Natural killer cell (primary cell): ENCODE data around the gene RAB12. TPM values are rescaled to one million over a fixed set of nuclear protein-coding genes. Genes with fewer than 3 reads are reported as not detected.

Source experiments
- ATAC-seq, 3 donors: fragments of 150-1000 bp in 2 of 3; fragments of 200-7000 bp in 1 of 3; cut with Tn5 transposase; 1 replicate in 1 of 3; 2 replicates in 2 of 3; pipeline ENCODE4 v1.10.0; 2021; ENCODE audit warnings: mild to moderate bottlenecking in 2 of 3, moderate library complexity in 2 of 3
- DNase-seq, 2 donors: peaks; one replicate each; pipeline versions ENCODE4 v3.0.0 to v3.0.0-alpha.2; 2013 to 2021; ENCODE audit warnings: mixed read lengths in 1 of 2
- H3K27ac ChIP-seq: one replicate; pipeline ENCODE4 v1.5.1; 2013; ENCODE audit warnings: mild to moderate bottlenecking, low read length
- H3K27me3 ChIP-seq: one replicate; pipeline ENCODE4 v1.6.1; 2013; ENCODE audit warnings: low read length; ENCODE audit not compliant: control insufficient read depth, insufficient read depth
- H3K36me3 ChIP-seq: one replicate; pipeline ENCODE4 v1.6.1; 2013; ENCODE audit warnings: low read length; ENCODE audit not compliant: control insufficient read depth, insufficient read depth
- H3K4me1 ChIP-seq: one replicate; pipeline ENCODE4 v1.6.1; 2013; ENCODE audit warnings: low read length; ENCODE audit not compliant: control insufficient read depth, insufficient read depth
- H3K4me3 ChIP-seq: one replicate; pipeline ENCODE4 v1.5.1; 2013; ENCODE audit warnings: low read length
- H3K9me3 ChIP-seq: one replicate; pipeline ENCODE4 v1.6.1; 2013; ENCODE audit warnings: low read length; ENCODE audit not compliant: control insufficient read depth, insufficient read depth
- H3K27ac Mint-ChIP-seq, 2 donors: one replicate each; pipeline ENCODE4 v1.8.0; 2022; ENCODE audit warnings: mild to moderate bottlenecking in 2 of 2, mixed read lengths in 2 of 2, moderate library complexity in 1 of 2
- H3K27me3 Mint-ChIP-seq, 2 donors: one replicate each; pipeline ENCODE4 v1.8.0; 2022; ENCODE audit warnings: low read depth in 2 of 2, mixed read lengths in 2 of 2
- H3K36me3 Mint-ChIP-seq: one replicate; pipeline ENCODE4 v1.8.0; 2022; ENCODE audit warnings: mixed read lengths
- H3K4me1 Mint-ChIP-seq, 2 donors: one replicate each; pipeline ENCODE4 v1.8.0; 2022; ENCODE audit warnings: mixed read lengths in 2 of 2
- H3K4me3 Mint-ChIP-seq: one replicate; pipeline ENCODE4 v1.8.0; 2022; ENCODE audit warnings: mild to moderate bottlenecking, moderate library complexity, mixed read lengths
- H3K9me3 Mint-ChIP-seq, 2 donors: one replicate each; pipeline ENCODE4 v1.8.0; 2022; ENCODE audit warnings: mixed read lengths in 2 of 2
- WGBS: methylation state at CpG from one replicate; pipeline ENCODE4 v1.1.7; 2013; ENCODE audit warnings: missing lambda C conversion rate; ENCODE audit not compliant: insufficient coverage; 5-methylcytosine and 5-hydroxymethylcytosine counted together
- intact Hi-C: fragments of 100-400 bp; cut with micrococcal nuclease; formaldehyde crosslinking; loops from one replicate; pipeline ENCODE4 v1.14.2; 2022
- total RNA-seq, 4 donors: library from RNA; stranded (reverse); fragments of 120-200 nt in 1 of 4; gene quantifications; one replicate each; pipeline versions ENCODE4 v1.2.3 to v1.2.4, GENCODE V29; 2013 to 2022
- TF ChIP-seq, protein P1 (sequence below): fragments of 200-600 bp; IDR thresholded peaks from one replicate; pipeline ENCODE4 v1.8.0; 2022; ENCODE audit warnings: antibody characterized with exemption

The RAB12 gene
- total RNA-seq, 3 donors from 2014 or later (not counting 1 experiment from before 2014, with no cell fraction given) = 21.3 to 27.5 (median 21.8) TPM

DNA sequence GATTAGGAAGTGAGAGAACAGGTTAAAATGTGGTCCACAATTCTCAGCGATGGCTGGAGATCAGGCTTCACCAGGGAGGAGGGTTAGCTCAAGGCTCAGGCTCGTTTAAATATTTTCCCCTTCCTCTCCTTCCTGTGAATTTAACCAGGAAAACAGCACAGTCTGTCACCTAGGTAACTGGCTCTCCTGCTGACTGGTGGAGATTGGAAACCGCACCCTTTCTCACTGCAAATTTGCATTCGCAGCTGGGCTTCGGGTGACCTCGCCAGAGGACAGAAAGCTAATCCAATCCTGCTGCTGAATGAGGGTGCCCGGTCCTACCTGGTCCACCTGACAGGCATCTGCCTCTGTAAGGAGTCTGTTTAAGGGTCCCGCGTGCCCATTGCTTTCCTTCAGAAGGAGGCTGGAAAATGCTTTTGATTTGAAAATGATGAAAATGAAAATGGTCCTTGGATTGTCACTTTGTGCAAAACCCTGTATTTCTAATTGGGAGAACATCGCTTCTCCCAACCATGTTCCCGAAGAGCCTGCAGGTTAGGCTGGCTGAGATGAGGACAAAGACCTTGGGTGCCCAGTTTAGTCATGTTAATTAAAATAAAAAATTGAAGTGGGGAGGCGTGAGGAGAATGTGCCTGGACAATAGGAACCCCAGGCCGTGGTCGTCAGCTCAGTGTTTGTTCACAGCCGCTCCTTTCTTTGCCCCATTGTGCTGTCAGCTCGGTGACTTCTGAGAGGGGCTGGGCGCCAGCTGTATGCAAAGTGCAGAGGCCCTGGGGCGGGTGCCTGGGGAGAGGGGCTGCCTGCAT is 52.7 kb downstream of the RAB12 start:
- no peaks in the 10 kb centered on the region for H3K9me3 Mint-ChIP-seq
- H3K4me3 Mint-ChIP-seq = no peak overlapping the region
- H3K4me3 ChIP-seq = no peak overlapping the region
- H3K36me3 ChIP-seq = no peaks in the 10 kb centered on the region
- peaks cover 0 to 3% of the 10 kb centered on the region in 2 donors for H3K27me3 Mint-ChIP-seq
- TF ChIP-seq, protein P1, sequence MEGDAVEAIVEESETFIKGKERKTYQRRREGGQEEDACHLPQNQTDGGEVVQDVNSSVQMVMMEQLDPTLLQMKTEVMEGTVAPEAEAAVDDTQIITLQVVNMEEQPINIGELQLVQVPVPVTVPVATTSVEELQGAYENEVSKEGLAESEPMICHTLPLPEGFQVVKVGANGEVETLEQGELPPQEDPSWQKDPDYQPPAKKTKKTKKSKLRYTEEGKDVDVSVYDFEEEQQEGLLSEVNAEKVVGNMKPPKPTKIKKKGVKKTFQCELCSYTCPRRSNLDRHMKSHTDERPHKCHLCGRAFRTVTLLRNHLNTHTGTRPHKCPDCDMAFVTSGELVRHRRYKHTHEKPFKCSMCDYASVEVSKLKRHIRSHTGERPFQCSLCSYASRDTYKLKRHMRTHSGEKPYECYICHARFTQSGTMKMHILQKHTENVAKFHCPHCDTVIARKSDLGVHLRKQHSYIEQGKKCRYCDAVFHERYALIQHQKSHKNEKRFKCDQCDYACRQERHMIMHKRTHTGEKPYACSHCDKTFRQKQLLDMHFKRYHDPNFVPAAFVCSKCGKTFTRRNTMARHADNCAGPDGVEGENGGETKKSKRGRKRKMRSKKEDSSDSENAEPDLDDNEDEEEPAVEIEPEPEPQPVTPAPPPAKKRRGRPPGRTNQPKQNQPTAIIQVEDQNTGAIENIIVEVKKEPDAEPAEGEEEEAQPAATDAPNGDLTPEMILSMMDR = no peak
- ATAC-seq = peak in 1 of 3 donors; percentile 22
- H3K9me3 ChIP-seq = no peaks in the 10 kb centered on the region
- no peaks in the 10 kb centered on the region for H3K27me3 ChIP-seq
- no peak overlapping the region for H3K27ac ChIP-seq
- no peak overlapping the region for H3K27ac Mint-ChIP-seq
- H3K4me1 ChIP-seq = peaks cover 15% of the 10 kb centered on the region
- DNase-seq = no peak
- H3K36me3 Mint-ChIP-seq = no peaks in the 10 kb centered on the region
- WGBS = 52% methylated on average over 18 of the region's 18 CpGs
- intact Hi-C loops = no loop called here
- peaks cover 0 to 8% of the 10 kb centered on the region in 2 donors for H3K4me1 Mint-ChIP-seq

DNA sequence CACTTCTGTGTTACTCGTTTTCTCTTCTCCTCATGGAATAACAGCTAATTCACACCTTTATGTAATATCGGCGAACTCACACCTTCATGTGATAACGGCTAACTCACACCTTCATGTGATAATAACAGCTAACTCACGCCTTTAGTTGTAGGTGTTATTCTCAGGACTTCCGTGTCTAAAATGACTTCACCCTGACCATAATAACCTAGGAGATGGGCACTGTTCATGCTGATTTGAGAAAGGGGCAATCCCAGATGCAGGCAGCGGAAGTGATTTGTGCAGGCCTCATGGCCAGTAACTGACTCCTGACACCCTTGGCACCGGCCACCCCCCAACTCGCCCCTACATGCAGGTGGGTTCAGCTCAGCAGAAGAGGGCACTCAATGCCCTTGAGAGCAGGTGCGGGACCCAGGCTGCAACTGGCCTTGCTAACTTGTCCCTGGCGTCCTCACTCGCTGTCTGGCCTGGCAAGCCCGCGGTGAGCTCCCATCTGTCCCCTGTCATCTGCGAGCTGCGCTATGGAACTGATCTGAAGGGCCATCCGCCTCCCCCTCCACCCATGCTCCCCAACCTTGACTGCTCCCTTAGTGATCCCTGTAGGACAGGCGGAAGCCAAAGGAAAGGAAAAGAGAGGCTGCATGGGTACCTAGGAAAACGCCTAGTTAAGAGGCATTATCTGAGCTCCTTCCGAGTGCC is 53.5 kb downstream of the RAB12 start:
- H3K9me3 Mint-ChIP-seq = no peaks in the 10 kb centered on the region
- intact Hi-C loops = no loop called here
- Histone ChIP-seq H3K9me3 (no peaks in the 10 kb centered on the region), H3K4me3 (no peak overlapping the region), H3K36me3 (no peaks in the 10 kb centered on the region), H3K27me3 (no peaks in the 10 kb centered on the region), H3K4me1 (peaks cover 15% of the 10 kb centered on the region), H3K27ac (no peak overlapping the region)
- no peaks in the 10 kb centered on the region for H3K36me3 Mint-ChIP-seq
- no peak overlapping the region for H3K4me3 Mint-ChIP-seq
- TF ChIP-seq, protein P1 = no peak
- H3K27me3 Mint-ChIP-seq = peaks cover 0 to 3% of the 10 kb centered on the region in 2 donors
- no peak overlapping the region for H3K27ac Mint-ChIP-seq
- WGBS = 75% methylated on average over 19 of the region's 20 CpGs
- ATAC-seq (peak; percentile 42 to 86 (median 66)), DNase-seq (no peak)
- H3K4me1 Mint-ChIP-seq = peaks cover 0 to 8% of the 10 kb centered on the region in 2 donors

DNA sequence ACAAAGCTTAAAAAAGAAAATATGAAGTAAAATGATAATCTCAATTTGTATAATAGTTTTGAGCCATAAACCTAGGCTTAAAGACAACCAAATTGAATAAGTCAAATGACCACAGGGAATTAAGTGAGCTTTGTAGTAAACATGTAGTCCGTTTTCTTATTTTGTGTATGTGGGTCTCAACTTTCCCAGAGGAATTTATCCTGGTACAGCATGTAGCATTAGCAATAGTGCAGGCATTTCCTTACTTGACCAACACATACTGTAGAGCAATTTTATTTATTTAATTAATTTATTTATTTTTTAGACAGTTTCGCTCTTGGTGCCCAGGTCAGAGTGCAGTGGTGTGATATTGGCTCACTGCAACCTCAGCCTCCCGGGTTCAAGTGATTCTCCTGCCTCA is 58.6 kb downstream of the RAB12 start:
- Mint-ChIP-seq H3K4me3 (no peak overlapping the region), H3K36me3 (no peaks in the 10 kb centered on the region), H3K27ac (no peak overlapping the region), H3K9me3 (no peaks in the 10 kb centered on the region), H3K4me1 (no peaks in the 10 kb centered on the region), H3K27me3 (no peaks in the 10 kb centered on the region)
- DNase-seq = no peak
- 89% methylated on average over 2 of the region's 3 CpGs for WGBS
- H3K4me1 ChIP-seq = peaks cover 5% of the 10 kb centered on the region
- TF ChIP-seq, protein P1 = no peak
- intact Hi-C loops = no loop called here
- no peaks in the 10 kb centered on the region for H3K27me3 ChIP-seq
- no peaks in the 10 kb centered on the region for H3K36me3 ChIP-seq
- no peak overlapping the region for H3K27ac ChIP-seq
- H3K9me3 ChIP-seq = no peaks in the 10 kb centered on the region
- no peak for ATAC-seq
- no peak overlapping the region for H3K4me3 ChIP-seq
